Measurements from ENCODE around the gene ZBTB16. TPM values are rescaled to one million over a fixed set of nuclear protein-coding genes. Genes with fewer than 3 reads are reported as not detected.

ZBTB16 gene
- total RNA-seq, 1 donor from 2014 or later, result 0.17 TPM

DNA sequence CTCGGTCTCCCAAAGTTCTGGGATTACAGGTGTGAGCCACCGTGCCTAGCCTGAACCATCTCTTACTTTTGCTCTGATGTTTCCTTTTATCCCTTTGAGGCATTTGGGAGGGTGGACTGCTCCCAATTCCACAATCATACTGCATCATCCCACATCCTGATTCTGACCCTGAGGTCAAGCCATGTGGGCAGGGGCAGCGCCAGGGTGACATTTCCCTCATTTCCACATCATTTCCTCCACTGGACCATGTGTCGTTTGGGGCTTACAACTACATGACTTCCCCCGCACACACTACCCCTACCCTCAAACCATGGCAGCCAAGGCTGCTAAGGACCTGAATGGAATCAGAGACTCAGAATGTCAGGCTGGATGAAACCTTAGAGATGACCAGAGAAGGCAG is 26.4 kb upstream of the ZBTB16 start:
- no peak for DNase-seq (ENCODE audit: low read depth)
- H3K4me3 ChIP-seq (ENCODE audit: low read depth, low read length), result no peak overlapping the region
- TF ChIP-seq, protein P1, sequence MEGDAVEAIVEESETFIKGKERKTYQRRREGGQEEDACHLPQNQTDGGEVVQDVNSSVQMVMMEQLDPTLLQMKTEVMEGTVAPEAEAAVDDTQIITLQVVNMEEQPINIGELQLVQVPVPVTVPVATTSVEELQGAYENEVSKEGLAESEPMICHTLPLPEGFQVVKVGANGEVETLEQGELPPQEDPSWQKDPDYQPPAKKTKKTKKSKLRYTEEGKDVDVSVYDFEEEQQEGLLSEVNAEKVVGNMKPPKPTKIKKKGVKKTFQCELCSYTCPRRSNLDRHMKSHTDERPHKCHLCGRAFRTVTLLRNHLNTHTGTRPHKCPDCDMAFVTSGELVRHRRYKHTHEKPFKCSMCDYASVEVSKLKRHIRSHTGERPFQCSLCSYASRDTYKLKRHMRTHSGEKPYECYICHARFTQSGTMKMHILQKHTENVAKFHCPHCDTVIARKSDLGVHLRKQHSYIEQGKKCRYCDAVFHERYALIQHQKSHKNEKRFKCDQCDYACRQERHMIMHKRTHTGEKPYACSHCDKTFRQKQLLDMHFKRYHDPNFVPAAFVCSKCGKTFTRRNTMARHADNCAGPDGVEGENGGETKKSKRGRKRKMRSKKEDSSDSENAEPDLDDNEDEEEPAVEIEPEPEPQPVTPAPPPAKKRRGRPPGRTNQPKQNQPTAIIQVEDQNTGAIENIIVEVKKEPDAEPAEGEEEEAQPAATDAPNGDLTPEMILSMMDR (conservative IDR thresholded peaks at IDR 0.05; ENCODE audit: low read depth, low read length), result no peak

DNA sequence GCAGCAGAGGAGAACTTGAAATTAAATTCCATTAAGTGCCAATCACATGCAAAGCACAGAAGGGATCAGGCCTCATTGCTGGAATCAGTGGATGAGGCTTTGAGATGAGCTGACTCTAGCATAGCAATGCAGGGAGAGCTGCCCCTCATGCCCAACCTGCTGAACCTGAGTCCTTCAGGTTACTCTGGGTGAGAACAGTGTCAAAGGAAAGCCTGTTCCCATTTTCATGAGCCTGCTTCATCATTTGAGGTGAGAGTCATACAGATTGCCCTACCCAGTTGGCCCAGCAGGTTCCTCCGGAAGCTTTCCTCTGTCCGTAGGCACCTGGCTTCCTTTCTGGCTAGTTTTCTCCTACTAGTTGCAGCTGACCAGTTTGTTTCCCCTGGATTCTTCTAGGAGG is 25.9 kb upstream of the ZBTB16 start:
- TF ChIP-seq, protein P1 (conservative IDR thresholded peaks at IDR 0.05; ENCODE audit: low read depth, low read length), result no peak
- no peak for DNase-seq (ENCODE audit: low read depth)
- no peak overlapping the region for H3K4me3 ChIP-seq (ENCODE audit: low read depth, low read length)

DNA sequence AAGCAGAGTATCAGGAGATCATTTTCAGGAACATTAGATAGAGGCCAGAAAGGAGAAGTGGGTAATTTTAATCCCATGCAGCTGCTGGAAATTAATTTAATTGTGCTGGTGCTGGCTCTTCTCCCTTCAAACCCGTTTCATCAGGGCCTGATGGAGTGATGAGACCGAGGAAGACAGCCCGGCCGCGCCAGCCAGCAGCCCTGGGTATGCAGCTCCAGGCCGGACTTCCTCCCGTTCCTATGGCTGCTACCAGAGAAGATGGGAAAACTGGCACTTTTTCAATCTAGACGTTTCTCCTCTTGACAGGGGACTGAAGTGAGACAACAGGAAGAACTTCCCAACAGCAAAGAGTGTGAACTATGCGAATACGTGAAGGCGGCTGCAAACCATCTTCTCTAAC is 24.6 kb upstream of the ZBTB16 start:
- TF ChIP-seq, protein P1 (conservative IDR thresholded peaks at IDR 0.05; ENCODE audit: low read depth, low read length), result no peak
- no peak overlapping the region for H3K4me3 ChIP-seq (ENCODE audit: low read depth, low read length)
- no peak for DNase-seq (ENCODE audit: low read depth)

DNA sequence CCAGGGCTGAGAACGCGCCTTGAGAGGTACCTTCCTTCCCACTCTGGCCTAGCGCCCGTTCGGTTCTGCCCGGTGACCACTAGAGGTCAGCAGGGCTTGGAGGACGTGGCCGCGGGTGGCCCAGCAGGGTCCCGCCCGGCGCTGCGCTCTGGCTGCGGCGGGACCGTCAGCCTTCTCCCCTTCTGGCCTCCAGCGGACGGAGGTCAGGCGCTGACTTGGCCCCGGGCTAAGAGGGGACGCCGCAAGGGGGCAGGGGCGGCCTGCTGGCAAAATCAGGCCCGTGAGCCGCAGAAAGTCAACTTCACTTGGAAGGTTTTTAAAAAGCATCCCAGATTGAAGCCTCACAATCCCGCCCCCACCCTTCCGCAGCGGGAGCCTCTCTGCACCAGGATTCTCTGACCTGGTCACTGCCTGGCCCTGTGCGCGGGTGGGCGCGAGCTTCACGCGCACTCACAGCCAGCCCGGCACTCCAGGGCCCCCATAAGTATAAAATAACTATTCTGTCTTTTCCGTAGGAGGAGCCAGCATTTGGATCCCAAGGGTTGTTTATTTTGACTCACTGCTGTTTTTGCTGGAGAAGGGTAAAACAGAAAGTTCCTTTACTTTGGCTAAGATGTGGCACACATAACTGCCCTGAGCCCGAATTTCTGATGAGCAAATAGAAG is 23.2 kb upstream of the ZBTB16 start:
- DNase-seq (ENCODE audit: low read depth), result no peak
- TF ChIP-seq, protein P1 (conservative IDR thresholded peaks at IDR 0.05; ENCODE audit: low read depth, low read length), result peak; percentile 88
- H3K4me3 ChIP-seq (ENCODE audit: low read depth, low read length), result peak overlapping the region; percentile 48

DNA sequence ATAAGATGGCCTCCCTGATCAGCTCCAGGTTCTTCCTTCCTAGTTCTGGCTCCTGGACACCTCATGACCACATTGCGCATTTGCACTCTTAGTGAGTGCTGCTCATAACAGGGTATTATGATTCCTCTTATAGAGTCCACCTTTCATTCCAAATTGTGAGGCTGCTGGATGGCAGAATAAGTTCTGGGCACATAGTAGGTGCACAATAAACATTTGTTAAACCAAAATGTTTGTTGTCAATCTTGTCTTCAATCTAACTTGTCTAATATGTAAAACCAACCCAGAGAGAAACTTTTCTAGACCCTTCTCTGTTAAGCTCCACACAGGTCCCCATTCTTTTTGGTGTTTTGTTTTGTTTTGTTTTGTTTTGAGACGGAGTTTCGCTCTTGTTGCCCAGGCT is 22.6 kb upstream of the ZBTB16 start:
- TF ChIP-seq, protein P1 (conservative IDR thresholded peaks at IDR 0.05; ENCODE audit: low read depth, low read length), result no peak
- DNase-seq (ENCODE audit: low read depth), result no peak
- no peak overlapping the region for H3K4me3 ChIP-seq (ENCODE audit: low read depth, low read length)

DNA sequence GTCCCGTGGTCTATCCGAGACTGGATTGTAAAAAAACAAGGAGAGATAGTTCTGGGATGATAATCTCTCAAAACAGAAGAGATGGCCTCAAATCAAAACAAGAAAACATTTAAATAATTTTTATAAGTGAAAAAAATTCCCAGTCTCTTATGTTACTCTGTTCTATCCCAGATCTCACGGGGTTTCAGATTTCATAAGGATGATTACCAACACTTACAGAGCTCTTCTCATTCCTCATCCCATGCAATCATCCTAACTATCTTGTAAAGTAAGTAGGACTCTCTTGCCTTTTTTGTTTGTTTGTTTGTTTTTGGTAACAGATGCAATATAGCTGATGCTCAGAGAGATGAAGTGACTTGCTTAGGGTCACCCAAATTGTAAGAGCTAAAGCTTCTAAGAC is 20.0 kb upstream of the ZBTB16 start:
- TF ChIP-seq, protein P1 (conservative IDR thresholded peaks at IDR 0.05; ENCODE audit: low read depth, low read length), result no peak
- DNase-seq (ENCODE audit: low read depth), result no peak
- no peak overlapping the region for H3K4me3 ChIP-seq (ENCODE audit: low read depth, low read length)

DNA sequence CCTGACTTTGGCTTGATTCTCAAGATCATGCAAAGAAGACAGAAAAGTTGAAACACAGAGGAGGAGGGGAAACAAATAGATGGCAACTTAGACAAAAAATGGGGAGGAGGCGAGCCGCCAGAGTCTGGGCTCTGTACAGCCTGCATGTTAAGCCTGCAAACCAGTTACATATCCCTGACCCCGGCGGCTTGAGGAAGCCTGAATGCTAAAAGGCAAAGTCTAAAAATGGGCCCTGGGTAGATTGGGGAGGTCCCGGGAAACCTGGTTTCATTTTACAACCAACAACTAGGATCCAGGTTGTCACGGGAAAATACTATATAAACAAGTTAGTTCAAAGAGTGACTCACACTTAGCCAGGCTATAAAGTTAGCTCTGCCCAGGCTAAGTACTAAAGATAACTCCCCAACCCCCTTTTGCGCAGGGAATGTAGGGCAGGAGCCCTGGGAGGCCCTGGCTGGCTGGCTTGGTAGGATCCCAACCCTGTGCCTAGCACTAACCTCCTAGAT is 18.8 kb upstream of the ZBTB16 start:
- DNase-seq (ENCODE audit: low read depth), result no peak
- H3K4me3 ChIP-seq (ENCODE audit: low read depth, low read length), result no peak overlapping the region

More for the DNA sequence above, 18.8 kb upstream of the ZBTB16 start:
- TF ChIP-seq, protein P1 (conservative IDR thresholded peaks at IDR 0.05; ENCODE audit: low read depth, low read length), result no peak

Data from epithelial cell of proximal tubule (primary cell).